ENCODE results near the gene IFRD1. TPM values are rescaled to one million over a fixed set of nuclear protein-coding genes. Genes with fewer than 3 reads are reported as not detected.

The IFRD1 gene
- polyA plus RNA-seq, 1 experiment, result 46.9 TPM

DNA sequence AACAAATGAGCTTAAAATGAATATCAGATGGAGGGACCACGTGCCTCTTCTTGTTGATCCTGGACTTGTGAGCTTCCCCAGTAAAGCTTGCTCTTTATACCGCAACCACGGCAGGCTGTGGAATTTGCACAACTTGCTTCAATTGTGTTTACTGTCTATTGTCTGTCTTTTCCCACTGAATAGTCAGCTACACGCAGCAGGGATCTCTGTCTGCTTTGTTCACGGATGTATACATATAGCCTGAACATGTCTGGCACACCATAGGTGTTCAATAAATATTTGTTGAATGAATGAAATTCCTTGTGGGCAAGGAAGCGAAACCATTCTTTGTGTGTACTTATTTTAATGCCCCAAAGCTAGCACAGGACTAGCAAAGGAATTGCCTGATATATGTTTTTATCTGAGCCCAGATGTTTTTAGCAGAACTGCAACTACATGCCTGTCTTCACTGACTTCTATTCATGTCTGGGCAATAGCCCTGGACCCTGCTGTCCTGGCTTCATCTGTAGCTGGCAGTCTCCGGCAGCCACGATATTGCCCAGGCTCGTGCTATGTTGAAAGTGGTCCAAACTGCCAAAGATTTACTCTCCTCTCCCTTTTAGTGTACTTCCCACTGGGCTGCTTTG, 29.9 kb upstream of the IFRD1 start:
- DNase-seq (ENCODE audit: low read depth, low spot score), result no peak
- Histone ChIP-seq H3K9me3 (ENCODE audit: control insufficient read depth, insufficient read depth, low read length) (no peaks in the 10 kb centered on the region), H3K27me3 (ENCODE audit: control insufficient read depth, insufficient read depth, low read length) (no peaks in the 10 kb centered on the region), H3K27ac (ENCODE audit: low read depth, low read length) (peak overlapping the region; percentile 32), H3K4me3 (ENCODE audit: low read depth, low read length) (no peak overlapping the region; the same call in 1 of the 2 replicates)
- CTCF ChIA-PET, result interaction anchor here (1.5 to 2.1 kb wide), 4 partner anchors 10 to 679 kb away, joined by 6 to 8 read pairs (median 6); no protein-coding TSS in a partner anchor
- TF ChIP-seq, protein P1, sequence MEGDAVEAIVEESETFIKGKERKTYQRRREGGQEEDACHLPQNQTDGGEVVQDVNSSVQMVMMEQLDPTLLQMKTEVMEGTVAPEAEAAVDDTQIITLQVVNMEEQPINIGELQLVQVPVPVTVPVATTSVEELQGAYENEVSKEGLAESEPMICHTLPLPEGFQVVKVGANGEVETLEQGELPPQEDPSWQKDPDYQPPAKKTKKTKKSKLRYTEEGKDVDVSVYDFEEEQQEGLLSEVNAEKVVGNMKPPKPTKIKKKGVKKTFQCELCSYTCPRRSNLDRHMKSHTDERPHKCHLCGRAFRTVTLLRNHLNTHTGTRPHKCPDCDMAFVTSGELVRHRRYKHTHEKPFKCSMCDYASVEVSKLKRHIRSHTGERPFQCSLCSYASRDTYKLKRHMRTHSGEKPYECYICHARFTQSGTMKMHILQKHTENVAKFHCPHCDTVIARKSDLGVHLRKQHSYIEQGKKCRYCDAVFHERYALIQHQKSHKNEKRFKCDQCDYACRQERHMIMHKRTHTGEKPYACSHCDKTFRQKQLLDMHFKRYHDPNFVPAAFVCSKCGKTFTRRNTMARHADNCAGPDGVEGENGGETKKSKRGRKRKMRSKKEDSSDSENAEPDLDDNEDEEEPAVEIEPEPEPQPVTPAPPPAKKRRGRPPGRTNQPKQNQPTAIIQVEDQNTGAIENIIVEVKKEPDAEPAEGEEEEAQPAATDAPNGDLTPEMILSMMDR (IDR thresholded peaks at IDR 0.05; ENCODE audit: low read depth, low read length), result no peak
- POLR2A ChIA-PET, result interaction anchor here (0.9 to 2.0 kb wide), 2 partner anchors 30 to 219 kb away, joined by 4 to 16 read pairs; partner anchors contain the start of gene IFRD1

DNA sequence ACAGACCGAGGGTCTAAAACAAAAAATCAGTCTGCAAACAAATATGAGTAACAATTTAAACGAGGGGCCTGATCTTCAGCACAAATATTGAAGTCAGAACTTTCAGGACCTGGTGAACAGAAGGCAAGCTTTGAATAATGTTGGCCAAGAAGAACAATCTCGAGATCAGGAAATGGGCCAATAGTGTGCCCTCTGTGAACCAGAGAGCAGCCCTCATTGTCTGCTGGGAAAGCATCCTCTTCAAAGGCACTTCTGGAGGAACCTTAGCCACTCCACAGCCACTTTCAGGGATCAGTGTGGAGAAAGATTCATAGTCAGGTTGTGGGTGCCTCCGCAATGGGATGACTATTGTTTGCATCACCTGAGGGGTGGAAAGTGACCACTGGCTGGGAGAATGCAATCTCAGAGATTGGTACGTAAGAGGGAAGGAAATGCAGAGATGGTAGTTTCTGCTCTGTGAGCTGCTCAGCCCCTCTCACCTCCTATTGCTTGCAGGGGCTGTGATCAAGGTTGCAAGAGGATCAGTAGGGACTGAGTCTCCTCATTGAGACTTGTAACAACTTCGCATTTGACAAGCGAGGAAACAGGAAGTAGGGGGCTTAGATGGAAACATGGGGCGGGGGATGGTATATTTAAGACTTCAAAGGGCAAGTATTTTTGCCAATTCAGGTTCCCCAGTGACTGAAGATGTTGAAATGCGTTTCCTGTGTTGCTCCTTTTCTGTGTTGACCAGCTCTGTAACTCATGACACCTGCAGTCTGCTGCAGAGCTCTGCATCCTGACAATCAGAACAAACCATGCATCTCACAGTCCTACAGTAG, 28.4 kb upstream of the IFRD1 start:
- no peak for DNase-seq (ENCODE audit: low read depth, low spot score)
- no peak overlapping the region for H3K4me3 ChIP-seq (ENCODE audit: low read depth, low read length)
- ChIA-PET CTCF (interaction anchor here (1.0 to 1.7 kb wide), 3 partner anchors 567 to 681 kb away, joined by 3 to 7 read pairs (median 6); no protein-coding TSS in a partner anchor), POLR2A (interaction anchor here (0.9 to 2.0 kb wide), 2 partner anchors 28 to 29 kb away, joined by 3 to 16 read pairs; partner anchors contain the start of gene IFRD1)
- H3K27me3 ChIP-seq (ENCODE audit: control insufficient read depth, insufficient read depth, low read length), result no peaks in the 10 kb centered on the region
- TF ChIP-seq, protein P1 (IDR thresholded peaks at IDR 0.05; ENCODE audit: low read depth, low read length), result no peak
- H3K9me3 ChIP-seq (ENCODE audit: control insufficient read depth, insufficient read depth, low read length), result no peaks in the 10 kb centered on the region
- H3K27ac ChIP-seq (ENCODE audit: low read depth, low read length), result no peak overlapping the region

DNA sequence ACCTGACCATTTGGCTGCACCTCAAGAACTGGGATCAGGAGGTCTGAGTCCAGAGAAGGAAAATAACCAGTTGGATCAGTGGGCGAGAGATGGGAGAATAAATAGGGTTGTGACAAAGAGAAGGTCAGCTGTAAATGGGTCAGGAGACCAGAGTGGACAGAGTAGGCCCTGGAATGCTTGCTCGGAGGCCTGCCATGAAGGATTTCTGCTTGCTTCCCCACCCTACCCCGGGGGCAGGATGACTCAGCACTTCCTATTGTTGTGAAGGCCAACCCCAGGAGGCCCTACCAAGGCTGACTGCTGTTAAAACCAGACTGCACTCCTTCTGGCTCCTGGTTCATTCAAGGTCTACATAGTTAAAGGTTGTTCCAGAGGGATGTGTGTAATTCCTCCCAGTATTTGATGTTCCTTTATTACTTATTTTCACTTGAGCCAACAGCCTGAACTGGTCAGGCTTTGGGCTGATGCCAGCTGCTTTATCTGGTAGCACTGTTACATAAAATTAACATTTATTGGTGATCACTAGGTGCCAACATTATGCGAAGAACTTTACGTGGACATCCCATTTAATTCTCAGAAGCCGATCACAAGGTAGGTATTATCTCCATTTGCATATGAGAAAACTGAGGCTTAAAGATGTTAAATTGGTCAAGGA, 27.3 kb upstream of the IFRD1 start:
- ChIA-PET CTCF (interaction anchor here (1.0 kb wide), 1 partner anchor 568 kb away, joined by 3 read pairs; no protein-coding TSS in a partner anchor), POLR2A (no interaction called here)
- H3K27ac ChIP-seq (ENCODE audit: low read depth, low read length), result peak overlapping the region; percentile 39

GRCh38 chr7:112423987-112424386, 26.3 kb upstream of the IFRD1 start:
- TF ChIP-seq, protein P1 (IDR thresholded peaks at IDR 0.05; ENCODE audit: low read depth, low read length), result no peak
- H3K4me3 ChIP-seq (ENCODE audit: low read depth, low read length), result no peak overlapping the region
- ChIA-PET CTCF (interaction anchor here (0.5 kb wide), 1 partner anchor 671 kb away, joined by 3 read pairs; no protein-coding TSS in a partner anchor), POLR2A (no interaction called here)
- no peaks in the 10 kb centered on the region for H3K27me3 ChIP-seq (ENCODE audit: control insufficient read depth, insufficient read depth, low read length)
- no peak for DNase-seq (ENCODE audit: low read depth, low spot score)
- no peak overlapping the region for H3K27ac ChIP-seq (ENCODE audit: low read depth, low read length)
- no peaks in the 10 kb centered on the region for H3K9me3 ChIP-seq (ENCODE audit: control insufficient read depth, insufficient read depth, low read length)

More for the DNA sequence above, 27.3 kb upstream of the IFRD1 start:
- Histone ChIP-seq H3K27me3 (ENCODE audit: control insufficient read depth, insufficient read depth, low read length) (no peaks in the 10 kb centered on the region), H3K4me3 (ENCODE audit: low read depth, low read length) (no peak overlapping the region), H3K9me3 (ENCODE audit: control insufficient read depth, insufficient read depth, low read length) (no peaks in the 10 kb centered on the region)
- no peak for DNase-seq (ENCODE audit: low read depth, low spot score)
- TF ChIP-seq, protein P1 (IDR thresholded peaks at IDR 0.05; ENCODE audit: low read depth, low read length), result no peak
